HG02571 (cell line): Measurements from ENCODE around the gene ERN2.

ENCODE experiments used
- ATAC-seq: cut with Tn5 transposase; IDR thresholded peaks from one replicate; pipeline ENCODE4 v1.9.1; 2021; ENCODE audit warnings: mild to moderate bottlenecking, moderate library complexity; ENCODE audit not compliant: unreplicated experiment

The ERN2 gene

GRCh38 chr16:23640931-23641765, 71.9 kb downstream of the ERN2 start, which contains the start of the genes DCTN5 and PALB2:
Gene DCTN5, plus strand, starts transcription at chr16:23641466. Its CDS starts 77 bp downstream, at chr16:23641543.
Gene PALB2, minus strand, starts transcription at chr16:23641310. Its CDS starts 153 bp downstream, at chr16:23641157.
- peak; percentile 94 for ATAC-seq

GRCh38 chr16:23640615-23640930, 72.4 kb downstream of the ERN2 start:
- ATAC-seq: peak; percentile 3
